Hepatocyte (in vitro differentiated cells): ENCODE data around the gene BRI3. TPM values are rescaled to one million over a fixed set of nuclear protein-coding genes. Genes with fewer than 3 reads are reported as not detected.

Experiments used
- DNase-seq: peaks from one replicate; pipeline ENCODE4 v3.0.0-alpha.2; 2016; ENCODE audit warnings: low spot score
- H2AFZ ChIP-seq: fragments of 200-600 bp; sonication (generic); 2 replicates; pipeline ENCODE4 v1.6.0; 2016; ENCODE audit warnings: antibody characterized with exemption, mild to moderate bottlenecking
- H3K27ac ChIP-seq: fragments of 200-600 bp; sonication (generic); 2 replicates; pipeline ENCODE4 v1.5.1; 2016; ENCODE audit warnings: mild to moderate bottlenecking
- H3K27me3 ChIP-seq: fragments of 200-600 bp; sonication (generic); 2 replicates; pipeline ENCODE4 v1.6.1; 2016
- H3K36me3 ChIP-seq: fragments of 200-600 bp; sonication (generic); replicated peaks from 2 replicates; pipeline ENCODE4 v1.5.1; 2016; ENCODE audit warnings: low read depth; ENCODE audit not compliant: insufficient read depth
- H3K4me1 ChIP-seq: fragments of 200-600 bp; sonication (generic); 2 replicates; pipeline ENCODE4 v1.5.1; 2016; ENCODE audit warnings: mild to moderate bottlenecking, moderate library complexity; ENCODE audit not compliant: insufficient read depth
- H3K4me2 ChIP-seq: fragments of 200-600 bp; sonication (generic); 2 replicates; pipeline ENCODE4 v1.6.0; 2016
- H3K4me3 ChIP-seq: fragments of 200-600 bp; sonication (generic); 2 replicates; pipeline ENCODE4 v1.5.1; 2016; ENCODE audit warnings: mild to moderate bottlenecking
- H3K79me2 ChIP-seq: fragments of 200-600 bp; sonication (generic); 2 replicates; pipeline ENCODE4 v1.6.0; 2017; ENCODE audit warnings: mild to moderate bottlenecking
- H3K9me2 ChIP-seq: fragments of 200-600 bp; sonication (generic); replicated peaks from 2 replicates; pipeline ENCODE4 v1.6.0; 2017; ENCODE audit warnings: mild to moderate bottlenecking; ENCODE audit not compliant: insufficient read depth
- H3K9me3 ChIP-seq: fragments of 200-600 bp; sonication (generic); 2 replicates; pipeline ENCODE4 v1.5.1; 2016; ENCODE audit warnings: low read depth, mild to moderate bottlenecking
- H4K20me1 ChIP-seq: fragments of 200-600 bp; sonication (generic); 2 replicates; pipeline ENCODE4 v1.6.0; 2016; ENCODE audit warnings: mild to moderate bottlenecking; ENCODE audit not compliant: insufficient read depth, poor library complexity, severe bottlenecking
- CTCF ChIP-seq: fragments of 200-600 bp; sonication (generic); IDR thresholded peaks from 2 replicates; pipeline ENCODE4 v1.5.1; 2016; ENCODE audit warnings: antibody characterized with exemption, mild to moderate bottlenecking; ENCODE audit not compliant: poor library complexity
- EZH2 ChIP-seq: fragments of 200-600 bp; sonication (generic); IDR thresholded peaks from 2 replicates; pipeline ENCODE4 v1.6.1; 2016; ENCODE audit warnings: antibody characterized with exemption, mild to moderate bottlenecking, borderline replicate concordance
- EZH2phosphoT487 ChIP-seq: fragments of 200-600 bp; sonication (generic); IDR thresholded peaks from one replicate; pipeline ENCODE4 v1.6.1; 2018; ENCODE audit warnings: antibody characterized with exemption, mild to moderate bottlenecking, low read depth, moderate library complexity; ENCODE audit not compliant: unreplicated experiment, severe bottlenecking
- WGBS: methylation state at CpG from one replicate; pipeline ENCODE4 v1.1.6; 2016; ENCODE audit warnings: low lambda C conversion rate; ENCODE audit errors: missing lambda C conversion rate; 5-methylcytosine and 5-hydroxymethylcytosine counted together
- polyA plus RNA-seq: library from polyadenylated mRNA; unstranded; fragments of >200 nt; fragmentation: Nextera tagmentation; extraction: Ambion mirVana; gene quantifications from 2 replicates; pipeline ENCODE4 v1.2.1, GENCODE V29; 2016
- total RNA-seq: library from RNA; depleted of rRNA; stranded (reverse); fragments of >200 nt; gene quantifications from 2 replicates; pipeline ENCODE4 v1.2.3, GENCODE V29; 2014

The BRI3 gene
- total and polyA plus RNA-seq, 2 experiments from 2014 or later: 71.5 to 101 TPM

GRCh38 chr7:98324782-98325181, 43.3 kb downstream of the BRI3 start:
- no peaks in the 10 kb centered on the region for H3K36me3 ChIP-seq
- peaks cover 4% of the 10 kb centered on the region for H4K20me1 ChIP-seq
- DNase-seq: no peak
- no peak overlapping the region for H3K27ac ChIP-seq
- TF ChIP-seq CTCF (no peak), EZH2phosphoT487 (no peak), EZH2 (no peak)
- 97% methylated on average over 6 of the region's 6 CpGs for WGBS
- no peak overlapping the region for H2AFZ ChIP-seq
- H3K9me3 ChIP-seq: no peaks in the 10 kb centered on the region
- no peak overlapping the region for H3K4me3 ChIP-seq
- H3K9me2 ChIP-seq: no peaks in the 10 kb centered on the region
- no peaks in the 10 kb centered on the region for H3K27me3 ChIP-seq
- H3K4me2 ChIP-seq: no peak overlapping the region
- H3K79me2 ChIP-seq: peaks cover 58% of the 10 kb centered on the region
- H3K4me1 ChIP-seq: peaks cover 20% of the 10 kb centered on the region

GRCh38 chr7:98329100-98329790, 47.8 kb downstream of the BRI3 start:
- H3K4me1 ChIP-seq: peaks cover 18% of the 10 kb centered on the region
- peak overlapping the region; percentile 11 for H2AFZ ChIP-seq
- H3K36me3 ChIP-seq: no peaks in the 10 kb centered on the region
- peak overlapping the region; percentile 53 for H3K4me2 ChIP-seq
- no peaks in the 10 kb centered on the region for H3K27me3 ChIP-seq
- WGBS: 44% methylated on average over 14 of the region's 14 CpGs
- no peaks in the 10 kb centered on the region for H3K9me3 ChIP-seq
- H3K79me2 ChIP-seq: peaks cover 33% of the 10 kb centered on the region
- no peaks in the 10 kb centered on the region for H4K20me1 ChIP-seq
- no peak overlapping the region for H3K4me3 ChIP-seq
- TF ChIP-seq EZH2: no peak
- no peak for TF ChIP-seq EZH2phosphoT487
- no peak for TF ChIP-seq CTCF
- peak; percentile 58 for DNase-seq
- H3K9me2 ChIP-seq: no peaks in the 10 kb centered on the region
- H3K27ac ChIP-seq: peak overlapping the region; percentile 86

- no peaks in the 10 kb centered on the region for H3K27me3 ChIP-seq
- H3K4me1 ChIP-seq: peaks cover 18% of the 10 kb centered on the region
- H3K9me3 ChIP-seq: no peaks in the 10 kb centered on the region
- no peak overlapping the region for H3K4me3 ChIP-seq
- no peaks in the 10 kb centered on the region for H3K9me2 ChIP-seq
- TF ChIP-seq CTCF (no peak), EZH2 (no peak), EZH2phosphoT487 (no peak)
- H3K27ac ChIP-seq: peak overlapping the region; percentile 86
- DNase-seq: peak; percentile 38
- no peak overlapping the region for H2AFZ ChIP-seq
- H4K20me1 ChIP-seq: no peaks in the 10 kb centered on the region
- no peaks in the 10 kb centered on the region for H3K36me3 ChIP-seq
- 41% methylated on average over 9 of the region's 9 CpGs for WGBS
- H3K4me2 ChIP-seq: peak overlapping the region; percentile 53
- H3K79me2 ChIP-seq: peaks cover 26% of the 10 kb centered on the region
Measured at GRCh38 chr7:98329791-98330373, 48.4 kb downstream of the BRI3 start.
